HepG2 (cell line): Measurements from ENCODE around the gene SGSH. TPM values are rescaled to one million over a fixed set of nuclear protein-coding genes. Genes with fewer than 3 reads are reported as not detected.

Experiments
- FOXP4 ChIP-seq: sonication (generic); formaldehyde crosslinking; IDR thresholded peaks from 2 replicates; pipeline ENCODE4 v1.4.0; 2020; ENCODE audit warnings: missing genetic modification reagents
- HMG20A ChIP-seq: IDR thresholded peaks from 2 replicates; pipeline ENCODE4 v1.6.1; 2016; ENCODE audit warnings: borderline replicate concordance
- MBD4 ChIP-seq: IDR thresholded peaks from 2 replicates; pipeline ENCODE4 v1.6.1; 2012; ENCODE audit warnings: low read length, inconsistent platforms, borderline replicate concordance
- MYNN ChIP-seq: sonication (generic); formaldehyde crosslinking; IDR thresholded peaks from 2 replicates; pipeline ENCODE4 v1.4.0; 2020; ENCODE audit warnings: mild to moderate bottlenecking, low read depth, missing genetic modification reagents
- NR2C2 ChIP-seq: sonication (generic); formaldehyde crosslinking; IDR thresholded peaks from 2 replicates; pipeline ENCODE4 v1.4.0; 2020; ENCODE audit warnings: missing genetic modification reagents, mild to moderate bottlenecking, moderate library complexity, borderline replicate concordance
- PRPF4 ChIP-seq: fragments of 200-400 bp; formaldehyde crosslinking; IDR thresholded peaks from 2 replicates; pipeline ENCODE4 v1.6.1; 2016; ENCODE audit warnings: low read length, low read depth; ENCODE audit not compliant: poor library complexity, severe bottlenecking
- SRF ChIP-seq: IDR thresholded peaks from 2 replicates; pipeline ENCODE4 v1.6.1; 2011; ENCODE audit warnings: mild to moderate bottlenecking, low read depth, low read length, moderate library complexity
- TFAP4 ChIP-seq: sonication (generic); IDR thresholded peaks from 2 replicates; pipeline ENCODE4 v1.6.1; 2016; ENCODE audit warnings: low read depth, borderline replicate concordance
- ZFY ChIP-seq: sonication (generic); formaldehyde crosslinking; IDR thresholded peaks from 2 replicates; pipeline ENCODE4 v1.4.0; 2020; ENCODE audit warnings: missing genetic modification reagents
- ZMYM2 ChIP-seq: sonication (generic); formaldehyde crosslinking; IDR thresholded peaks from 2 replicates; pipeline ENCODE4 v1.8.0; 2022; ENCODE audit warnings: mild to moderate bottlenecking, missing genetic modification reagents
- ZNF17 ChIP-seq: sonication (generic); formaldehyde crosslinking; IDR thresholded peaks from 2 replicates; pipeline ENCODE4 v1.5.0; 2020; ENCODE audit warnings: mild to moderate bottlenecking, missing genetic modification reagents
- ZNF264 ChIP-seq: sonication (generic); formaldehyde crosslinking; IDR thresholded peaks from 2 replicates; pipeline ENCODE4 v1.4.0; 2020; ENCODE audit warnings: missing genetic modification reagents
- ZNF329 ChIP-seq: sonication (generic); formaldehyde crosslinking; IDR thresholded peaks from 2 replicates; pipeline ENCODE4 v1.9.0; 2021; ENCODE audit warnings: low read depth, mild to moderate bottlenecking, missing genetic modification reagents
- ZNF33B ChIP-seq: sonication (generic); formaldehyde crosslinking; IDR thresholded peaks from 2 replicates; pipeline ENCODE4 v1.5.1; 2020; ENCODE audit warnings: mild to moderate bottlenecking, missing genetic modification reagents
- ZNF557 ChIP-seq: sonication (generic); formaldehyde crosslinking; IDR thresholded peaks from 2 replicates; pipeline ENCODE4 v1.4.0; 2020; ENCODE audit warnings: missing genetic modification reagents
- ZNF563 ChIP-seq: sonication (generic); formaldehyde crosslinking; IDR thresholded peaks from 2 replicates; pipeline ENCODE4 v1.8.0; 2022; ENCODE audit warnings: mild to moderate bottlenecking, moderate library complexity, missing genetic modification reagents
- ZNF652 ChIP-seq: IDR thresholded peaks from 2 replicates; pipeline ENCODE4 v1.6.1; 2016; ENCODE audit warnings: low read depth, borderline replicate concordance
- ZNF800 ChIP-seq: sonication (generic); formaldehyde crosslinking; IDR thresholded peaks from 2 replicates; pipeline ENCODE4 v1.4.0; 2020; ENCODE audit warnings: missing genetic modification reagents
- polyA plus RNA-seq, 8 experiments: library from polyadenylated mRNA; depleted of rRNA in 3 of 8; stranded (reverse) in 7 of 8; unstranded in 1 of 8; fragments of >200 nt; fragmentation: Illumina TruSeq in 4 of 8; extraction: Trizol in 4 of 8; gene quantifications; 2 replicates each; pipeline versions ENCODE4 v1.2.1 to v1.2.3, GENCODE V29; 2011 to 2016; ENCODE audit warnings: low read depth in 4 of 8, missing spikeins in 1 of 8, mixed read lengths in 1 of 8; ENCODE audit not compliant: insufficient read depth in 1 of 8
- total RNA-seq, 5 experiments: library from RNA; depleted of rRNA; stranded (reverse); fragments of >200 nt; fragmentation: Illumina TruSeq; extraction: Trizol; gene quantifications; 2 replicates each; pipeline ENCODE4 v1.2.3, GENCODE V29; 2016; ENCODE audit warnings: low read depth in 1 of 5
- TF ChIP-seq, protein P1 (sequence below): sonication (generic); formaldehyde crosslinking; IDR thresholded peaks from 2 replicates; pipeline ENCODE4 v1.9.0; 2021; ENCODE audit warnings: missing genetic modification reagents, borderline replicate concordance
- TF ChIP-seq, protein P2 (sequence below): sonication (generic); formaldehyde crosslinking; IDR thresholded peaks from 2 replicates; pipeline ENCODE4 v1.4.0; 2020; ENCODE audit warnings: missing genetic modification reagents, low read depth, mild to moderate bottlenecking, borderline replicate concordance

The SGSH gene
- total and polyA plus RNA-seq, 2 of the 13 experiments (the other 11 are each of a cell fraction or from before 2014, with no cell fraction given) = 12.2 to 17.6 TPM

DNA sequence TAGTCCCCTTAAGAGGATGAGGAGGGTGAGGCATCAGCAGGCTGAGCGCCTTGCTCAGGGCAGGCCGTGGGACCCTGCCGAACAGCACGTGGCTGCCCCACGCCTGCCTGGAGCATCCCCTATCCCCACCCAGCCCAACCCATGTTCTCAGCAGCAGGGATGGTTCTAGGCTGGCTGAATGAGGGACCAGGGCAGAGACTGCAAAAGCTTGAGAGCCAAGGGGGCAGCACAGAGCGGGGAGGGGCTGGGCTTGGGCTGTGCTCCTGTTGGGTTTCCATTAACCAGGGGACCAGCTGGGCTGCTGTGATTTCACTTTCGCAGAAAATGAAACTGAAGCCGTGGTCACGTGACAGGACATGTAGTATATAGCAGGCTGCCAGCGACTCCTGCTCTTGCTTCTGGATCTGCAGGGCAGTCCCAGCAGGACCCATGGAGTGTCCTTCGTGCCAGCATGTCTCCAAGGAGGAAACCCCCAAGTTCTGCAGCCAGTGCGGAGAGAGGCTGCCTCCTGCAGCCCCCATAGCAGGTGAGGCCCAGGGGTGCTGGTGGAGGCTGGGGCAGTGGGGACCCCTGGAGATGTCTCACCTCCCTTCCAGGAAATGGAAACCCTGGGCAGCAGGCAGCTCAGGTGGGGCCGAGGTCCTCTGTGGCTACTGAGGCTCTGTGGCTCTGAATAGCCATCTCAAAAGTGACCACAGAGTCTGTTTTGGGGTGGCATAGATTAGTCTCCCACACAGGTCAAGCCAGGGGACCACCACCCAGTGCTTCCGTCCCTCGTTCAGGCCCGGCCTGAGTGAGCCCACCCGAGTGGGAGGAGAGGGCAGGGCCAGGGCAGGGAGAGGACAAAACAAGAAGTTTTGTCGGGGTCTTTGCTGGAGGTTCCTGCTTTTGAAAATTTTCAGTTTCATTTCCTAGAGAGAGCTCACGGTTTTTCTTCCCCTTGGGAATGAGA is 43.4 kb upstream of the SGSH start (continued):
- TF ChIP-seq, protein P1, sequence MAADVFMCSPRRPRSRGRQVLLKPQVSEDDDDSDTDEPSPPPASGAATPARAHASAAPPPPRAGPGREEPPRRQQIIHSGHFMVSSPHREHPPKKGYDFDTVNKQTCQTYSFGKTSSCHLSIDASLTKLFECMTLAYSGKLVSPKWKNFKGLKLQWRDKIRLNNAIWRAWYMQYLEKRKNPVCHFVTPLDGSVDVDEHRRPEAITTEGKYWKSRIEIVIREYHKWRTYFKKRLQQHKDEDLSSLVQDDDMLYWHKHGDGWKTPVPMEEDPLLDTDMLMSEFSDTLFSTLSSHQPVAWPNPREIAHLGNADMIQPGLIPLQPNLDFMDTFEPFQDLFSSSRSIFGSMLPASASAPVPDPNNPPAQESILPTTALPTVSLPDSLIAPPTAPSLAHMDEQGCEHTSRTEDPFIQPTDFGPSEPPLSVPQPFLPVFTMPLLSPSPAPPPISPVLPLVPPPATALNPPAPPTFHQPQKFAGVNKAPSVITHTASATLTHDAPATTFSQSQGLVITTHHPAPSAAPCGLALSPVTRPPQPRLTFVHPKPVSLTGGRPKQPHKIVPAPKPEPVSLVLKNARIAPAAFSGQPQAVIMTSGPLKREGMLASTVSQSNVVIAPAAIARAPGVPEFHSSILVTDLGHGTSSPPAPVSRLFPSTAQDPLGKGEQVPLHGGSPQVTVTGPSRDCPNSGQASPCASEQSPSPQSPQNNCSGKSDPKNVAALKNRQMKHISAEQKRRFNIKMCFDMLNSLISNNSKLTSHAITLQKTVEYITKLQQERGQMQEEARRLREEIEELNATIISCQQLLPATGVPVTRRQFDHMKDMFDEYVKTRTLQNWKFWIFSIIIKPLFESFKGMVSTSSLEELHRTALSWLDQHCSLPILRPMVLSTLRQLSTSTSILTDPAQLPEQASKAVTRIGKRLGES (CRISPR knock-in tag) = no peak
- TF ChIP-seq TFAP4 (peak; percentile 99), HMG20A (CRISPR knock-in tag) (peak; percentile 43; the same call in 1 of the 2 replicates), ZNF264 (no peak), SRF (no peak), FOXP4 (CRISPR knock-in tag) (peak; percentile 33; the same call in 1 of the 2 replicates), ZNF652 (CRISPR knock-in tag) (no peak; the same call in 1 of the 2 replicates), PRPF4 (no peak), ZMYM2 (CRISPR knock-in tag) (no peak), NR2C2 (CRISPR knock-in tag) (peak; percentile 30; the same call in 1 of the 2 replicates), MBD4 (no peak), ZNF800 (CRISPR knock-in tag) (no peak), MYNN (CRISPR knock-in tag) (0 out of 2 replicates have a peak, but pooled peaks have one; percentile 52), ZNF17 (CRISPR knock-in tag) (no peak), ZNF557 (CRISPR knock-in tag) (peak; percentile 73; the same call in 1 of the 2 replicates), ZNF33B (CRISPR knock-in tag) (no peak), ZFY (peak; percentile 56), ZNF329 (CRISPR knock-in tag) (0 out of 2 replicates have a peak, but pooled peaks have one; percentile 30), ZNF563 (CRISPR knock-in tag) (peak; percentile 64; the same call in 1 of the 2 replicates)
- TF ChIP-seq, protein P2, sequence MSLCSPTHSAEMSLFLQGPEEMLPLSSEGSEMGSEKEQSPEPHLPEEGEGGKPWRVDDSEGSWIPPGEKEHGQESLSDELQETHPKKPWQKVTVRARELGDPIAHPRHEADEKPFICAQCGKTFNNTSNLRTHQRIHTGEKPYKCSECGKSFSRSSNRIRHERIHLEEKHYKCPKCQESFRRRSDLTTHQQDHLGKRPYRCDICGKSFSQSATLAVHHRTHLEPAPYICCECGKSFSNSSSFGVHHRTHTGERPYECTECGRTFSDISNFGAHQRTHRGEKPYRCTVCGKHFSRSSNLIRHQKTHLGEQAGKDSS (CRISPR knock-in tag) = no peak
